Kidney epithelial cell (primary cell): ENCODE measurements around the gene DYRK2. TPM values are rescaled to one million over a fixed set of nuclear protein-coding genes. Genes with fewer than 3 reads are reported as not detected.

Experiments
- DNase-seq: peaks from one replicate; pipeline ENCODE4 v3.0.0-alpha.2; 2010; ENCODE audit warnings: low read depth
- H3K27me3 ChIP-seq: 2 replicates; pipeline ENCODE4 v1.6.0; 2011; ENCODE audit warnings: low read length; ENCODE audit not compliant: control insufficient read depth, insufficient read depth
- H3K36me3 ChIP-seq: 2 replicates; pipeline ENCODE4 v1.5.1; 2011; ENCODE audit warnings: low read length; ENCODE audit not compliant: control insufficient read depth, insufficient read depth
- H3K4me3 ChIP-seq: 2 replicates; pipeline ENCODE4 v1.5.1; 2011; ENCODE audit warnings: low read depth, mild to moderate bottlenecking, control low read depth, low read length
- total RNA-seq: library from RNA; depleted of rRNA; stranded (reverse); fragments of >200 nt; gene quantifications from 2 replicates; pipeline ENCODE4 v1.2.3, GENCODE V29; 2015
- TF ChIP-seq, protein P1 (sequence below): IDR thresholded peaks from 2 replicates; pipeline ENCODE4 v1.5.1; 2011; ENCODE audit warnings: mild to moderate bottlenecking, moderate library complexity, low read length, control low read depth, inconsistent platforms; ENCODE audit not compliant: insufficient read depth, poor library complexity, severe bottlenecking

Gene DYRK2
- total RNA-seq, 1 donor from 2014 or later, result 28.7 TPM

DNA sequence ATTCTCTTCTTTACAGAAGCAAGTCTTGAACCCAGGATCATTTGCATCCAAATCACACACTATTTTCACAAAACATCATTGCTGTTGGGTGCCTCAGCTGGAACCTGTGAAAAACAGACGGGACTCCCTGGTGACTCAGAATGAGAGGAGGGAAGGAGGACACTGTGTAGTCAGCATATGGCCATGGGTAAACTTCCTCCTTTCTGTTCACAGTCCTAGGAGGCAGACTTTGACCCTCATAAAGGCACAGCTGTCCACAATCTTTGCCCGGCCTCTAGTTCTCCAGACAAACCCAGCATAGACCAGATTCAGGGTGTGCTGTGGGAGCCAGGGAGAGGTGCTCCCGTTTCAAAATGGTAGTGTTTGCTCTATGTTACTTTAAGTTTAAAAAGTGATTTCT, 62.0 kb downstream of the DYRK2 start:
- H3K27me3 ChIP-seq, result no peaks in the 10 kb centered on the region
- H3K36me3 ChIP-seq, result no peaks in the 10 kb centered on the region
- DNase-seq, result no peak
- H3K4me3 ChIP-seq, result no peak overlapping the region
- TF ChIP-seq, protein P1, sequence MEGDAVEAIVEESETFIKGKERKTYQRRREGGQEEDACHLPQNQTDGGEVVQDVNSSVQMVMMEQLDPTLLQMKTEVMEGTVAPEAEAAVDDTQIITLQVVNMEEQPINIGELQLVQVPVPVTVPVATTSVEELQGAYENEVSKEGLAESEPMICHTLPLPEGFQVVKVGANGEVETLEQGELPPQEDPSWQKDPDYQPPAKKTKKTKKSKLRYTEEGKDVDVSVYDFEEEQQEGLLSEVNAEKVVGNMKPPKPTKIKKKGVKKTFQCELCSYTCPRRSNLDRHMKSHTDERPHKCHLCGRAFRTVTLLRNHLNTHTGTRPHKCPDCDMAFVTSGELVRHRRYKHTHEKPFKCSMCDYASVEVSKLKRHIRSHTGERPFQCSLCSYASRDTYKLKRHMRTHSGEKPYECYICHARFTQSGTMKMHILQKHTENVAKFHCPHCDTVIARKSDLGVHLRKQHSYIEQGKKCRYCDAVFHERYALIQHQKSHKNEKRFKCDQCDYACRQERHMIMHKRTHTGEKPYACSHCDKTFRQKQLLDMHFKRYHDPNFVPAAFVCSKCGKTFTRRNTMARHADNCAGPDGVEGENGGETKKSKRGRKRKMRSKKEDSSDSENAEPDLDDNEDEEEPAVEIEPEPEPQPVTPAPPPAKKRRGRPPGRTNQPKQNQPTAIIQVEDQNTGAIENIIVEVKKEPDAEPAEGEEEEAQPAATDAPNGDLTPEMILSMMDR, result no peak

DNA sequence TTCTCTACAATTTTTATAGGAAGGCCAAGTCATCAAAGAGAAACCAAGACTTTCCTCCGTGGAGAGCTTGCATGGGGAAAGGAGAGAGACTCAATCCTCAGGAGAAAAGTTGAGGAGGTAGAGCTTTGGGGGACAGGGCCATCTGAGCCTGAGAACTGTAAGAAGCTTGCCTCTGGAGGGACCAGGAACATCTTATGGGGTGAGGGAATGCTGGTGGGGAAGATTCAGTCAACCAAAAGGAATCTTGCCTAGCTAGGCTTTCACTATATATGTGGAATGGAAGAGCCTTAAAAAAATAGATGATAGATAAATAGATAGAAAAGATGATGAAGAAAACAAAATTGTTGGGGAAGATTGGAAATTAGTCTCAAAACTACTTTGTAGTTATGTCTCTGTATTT, 63.5 kb downstream of the DYRK2 start:
- DNase-seq, result no peak
- TF ChIP-seq, protein P1, result no peak
- no peaks in the 10 kb centered on the region for H3K27me3 ChIP-seq
- H3K4me3 ChIP-seq, result no peak overlapping the region
- no peaks in the 10 kb centered on the region for H3K36me3 ChIP-seq

DNA sequence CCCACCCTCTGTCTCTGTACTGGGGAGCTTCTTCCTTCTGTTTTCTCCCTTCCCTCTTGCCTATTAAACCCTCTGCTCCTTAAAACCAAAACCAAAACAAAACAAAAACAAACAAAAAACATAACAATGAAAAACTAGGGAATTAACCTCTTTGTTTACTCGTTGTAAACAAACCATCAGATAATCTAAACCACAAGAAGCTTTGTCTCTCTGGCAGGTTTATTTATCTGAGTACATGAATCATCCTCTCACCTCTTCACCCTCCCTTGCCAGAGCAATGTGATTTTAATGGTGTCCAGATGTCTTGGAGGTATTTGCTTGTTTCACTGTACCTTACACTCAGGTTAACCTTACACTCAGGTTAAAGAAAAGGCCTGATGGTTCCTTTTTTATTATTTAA, 66.1 kb downstream of the DYRK2 start:
- H3K36me3 ChIP-seq, result no peaks in the 10 kb centered on the region
- DNase-seq, result no peak
- TF ChIP-seq, protein P1, result no peak
- no peaks in the 10 kb centered on the region for H3K27me3 ChIP-seq
- H3K4me3 ChIP-seq, result no peak overlapping the region
